IMR-90 (cell line): ENCODE data around the gene CHPF.

Experiments
- CHD1 ChIP-seq: IDR thresholded peaks from 2 replicates; pipeline ENCODE4 v1.6.1; 2012; ENCODE audit warnings: low read depth, low read length, improper control_type of control experiment
- FOS ChIP-seq: fragments of 150-350 bp; IDR thresholded peaks from 2 replicates; pipeline ENCODE4 v1.6.1; 2016; ENCODE audit warnings: low read depth, low read length
- MAZ ChIP-seq: IDR thresholded peaks from 2 replicates; pipeline ENCODE4 v1.6.1; 2012; ENCODE audit warnings: low read depth, mild to moderate bottlenecking, low read length, improper control_type of control experiment, moderate library complexity, borderline replicate concordance
- MXI1 ChIP-seq: IDR thresholded peaks from 2 replicates; pipeline ENCODE4 v1.6.1; 2012; ENCODE audit warnings: low read depth, mild to moderate bottlenecking, low read length, moderate library complexity, borderline replicate concordance
- POLR2A ChIP-seq: IDR thresholded peaks from 2 replicates; pipeline ENCODE4 v1.6.1; 2012; ENCODE audit warnings: mild to moderate bottlenecking, low read depth, low read length
- RAD21 ChIP-seq: IDR thresholded peaks from 2 replicates; pipeline ENCODE4 v1.6.1; 2012; ENCODE audit warnings: low read length, improper control_type of control experiment
- RCOR1 ChIP-seq: IDR thresholded peaks from 2 replicates; pipeline ENCODE4 v1.6.1; 2012; ENCODE audit warnings: mild to moderate bottlenecking, low read length, improper control_type of control experiment; ENCODE audit not compliant: insufficient replicate concordance
- RFX5 ChIP-seq: IDR thresholded peaks from 2 replicates; pipeline ENCODE4 v1.8.0; 2012; ENCODE audit warnings: low read depth, mild to moderate bottlenecking, low read length, moderate library complexity
- SMC3 ChIP-seq: fragments of 150-350 bp; IDR thresholded peaks from 2 replicates; pipeline ENCODE4 v1.6.1; 2016; ENCODE audit warnings: low read depth, mild to moderate bottlenecking, antibody characterized with exemption, low read length, moderate library complexity
- TF ChIP-seq, protein P1 (sequence below): fragments of 150-350 bp; IDR thresholded peaks from 2 replicates; pipeline ENCODE4 v1.6.1; 2017; ENCODE audit warnings: mild to moderate bottlenecking, antibody characterized with exemption, low read length, low read depth
- TF ChIP-seq, protein P2 (sequence below): conservative IDR thresholded peaks from 2 replicates; pipeline ENCODE4 v1.5.1; 2012; ENCODE audit warnings: mild to moderate bottlenecking, low read depth, low read length, improper control_type of control experiment
- TF ChIP-seq, protein P3 (sequence below): fragments of 150-350 bp; IDR thresholded peaks from 2 replicates; pipeline ENCODE4 v1.6.1; 2016; ENCODE audit warnings: low read depth, mild to moderate bottlenecking, low read length, moderate library complexity, borderline replicate concordance

DNA sequence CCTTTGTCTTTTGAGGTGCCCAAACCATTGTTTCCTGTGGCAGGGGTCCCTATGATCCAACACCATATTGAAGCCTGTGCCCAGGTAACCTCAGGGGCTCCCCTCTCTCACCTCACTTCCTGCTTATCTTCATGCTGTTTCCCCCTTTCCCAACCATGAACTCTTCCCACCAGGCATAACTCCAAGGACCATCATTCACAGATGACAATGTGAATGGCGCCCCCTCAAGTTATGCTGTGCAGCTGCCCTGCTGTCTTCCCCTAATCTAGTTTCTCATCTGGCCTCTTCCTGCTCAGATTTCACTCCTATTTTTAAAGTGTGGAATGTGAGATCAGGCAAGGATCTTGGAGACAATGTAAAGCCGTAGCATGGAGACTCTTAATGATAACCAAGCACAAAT is 43.5 kb downstream of the CHPF start:
- TF ChIP-seq, protein P1, sequence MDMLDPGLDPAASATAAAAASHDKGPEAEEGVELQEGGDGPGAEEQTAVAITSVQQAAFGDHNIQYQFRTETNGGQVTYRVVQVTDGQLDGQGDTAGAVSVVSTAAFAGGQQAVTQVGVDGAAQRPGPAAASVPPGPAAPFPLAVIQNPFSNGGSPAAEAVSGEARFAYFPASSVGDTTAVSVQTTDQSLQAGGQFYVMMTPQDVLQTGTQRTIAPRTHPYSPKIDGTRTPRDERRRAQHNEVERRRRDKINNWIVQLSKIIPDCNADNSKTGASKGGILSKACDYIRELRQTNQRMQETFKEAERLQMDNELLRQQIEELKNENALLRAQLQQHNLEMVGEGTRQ = no peak
- TF ChIP-seq, protein P2, sequence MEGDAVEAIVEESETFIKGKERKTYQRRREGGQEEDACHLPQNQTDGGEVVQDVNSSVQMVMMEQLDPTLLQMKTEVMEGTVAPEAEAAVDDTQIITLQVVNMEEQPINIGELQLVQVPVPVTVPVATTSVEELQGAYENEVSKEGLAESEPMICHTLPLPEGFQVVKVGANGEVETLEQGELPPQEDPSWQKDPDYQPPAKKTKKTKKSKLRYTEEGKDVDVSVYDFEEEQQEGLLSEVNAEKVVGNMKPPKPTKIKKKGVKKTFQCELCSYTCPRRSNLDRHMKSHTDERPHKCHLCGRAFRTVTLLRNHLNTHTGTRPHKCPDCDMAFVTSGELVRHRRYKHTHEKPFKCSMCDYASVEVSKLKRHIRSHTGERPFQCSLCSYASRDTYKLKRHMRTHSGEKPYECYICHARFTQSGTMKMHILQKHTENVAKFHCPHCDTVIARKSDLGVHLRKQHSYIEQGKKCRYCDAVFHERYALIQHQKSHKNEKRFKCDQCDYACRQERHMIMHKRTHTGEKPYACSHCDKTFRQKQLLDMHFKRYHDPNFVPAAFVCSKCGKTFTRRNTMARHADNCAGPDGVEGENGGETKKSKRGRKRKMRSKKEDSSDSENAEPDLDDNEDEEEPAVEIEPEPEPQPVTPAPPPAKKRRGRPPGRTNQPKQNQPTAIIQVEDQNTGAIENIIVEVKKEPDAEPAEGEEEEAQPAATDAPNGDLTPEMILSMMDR = peak; percentile 44
- TF ChIP-seq POLR2A (no peak), CHD1 (no peak), FOS (no peak), RCOR1 (no peak), SMC3 (no peak), MAZ (no peak), MXI1 (no peak), RAD21 (peak; percentile 28; the same call in 1 of the 2 replicates), RFX5 (no peak)
- TF ChIP-seq, protein P3, sequence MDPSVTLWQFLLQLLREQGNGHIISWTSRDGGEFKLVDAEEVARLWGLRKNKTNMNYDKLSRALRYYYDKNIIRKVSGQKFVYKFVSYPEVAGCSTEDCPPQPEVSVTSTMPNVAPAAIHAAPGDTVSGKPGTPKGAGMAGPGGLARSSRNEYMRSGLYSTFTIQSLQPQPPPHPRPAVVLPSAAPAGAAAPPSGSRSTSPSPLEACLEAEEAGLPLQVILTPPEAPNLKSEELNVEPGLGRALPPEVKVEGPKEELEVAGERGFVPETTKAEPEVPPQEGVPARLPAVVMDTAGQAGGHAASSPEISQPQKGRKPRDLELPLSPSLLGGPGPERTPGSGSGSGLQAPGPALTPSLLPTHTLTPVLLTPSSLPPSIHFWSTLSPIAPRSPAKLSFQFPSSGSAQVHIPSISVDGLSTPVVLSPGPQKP = no peak
